Natural killer cell (primary cell): ENCODE results near the gene RPEL1. TPM values are rescaled to one million over a fixed set of nuclear protein-coding genes. Genes with fewer than 3 reads are reported as not detected.

Experiments used
- ATAC-seq, 3 donors: fragments of 150-1000 bp in 2 of 3; fragments of 200-7000 bp in 1 of 3; cut with Tn5 transposase; 1 replicate in 1 of 3; 2 replicates in 2 of 3; pipeline ENCODE4 v1.10.0; 2021; ENCODE audit warnings: mild to moderate bottlenecking in 2 of 3, moderate library complexity in 2 of 3
- DNase-seq, 2 donors: peaks; one replicate each; pipeline versions ENCODE4 v3.0.0 to v3.0.0-alpha.2; 2013 to 2021; ENCODE audit warnings: mixed read lengths in 1 of 2
- H3K27ac ChIP-seq: one replicate; pipeline ENCODE4 v1.5.1; 2013; ENCODE audit warnings: mild to moderate bottlenecking, low read length
- H3K27me3 ChIP-seq: one replicate; pipeline ENCODE4 v1.6.1; 2013; ENCODE audit warnings: low read length; ENCODE audit not compliant: control insufficient read depth, insufficient read depth
- H3K36me3 ChIP-seq: one replicate; pipeline ENCODE4 v1.6.1; 2013; ENCODE audit warnings: low read length; ENCODE audit not compliant: control insufficient read depth, insufficient read depth
- H3K4me1 ChIP-seq: one replicate; pipeline ENCODE4 v1.6.1; 2013; ENCODE audit warnings: low read length; ENCODE audit not compliant: control insufficient read depth, insufficient read depth
- H3K4me3 ChIP-seq: one replicate; pipeline ENCODE4 v1.5.1; 2013; ENCODE audit warnings: low read length
- H3K9me3 ChIP-seq: one replicate; pipeline ENCODE4 v1.6.1; 2013; ENCODE audit warnings: low read length; ENCODE audit not compliant: control insufficient read depth, insufficient read depth
- H3K27ac Mint-ChIP-seq, 2 donors: one replicate each; pipeline ENCODE4 v1.8.0; 2022; ENCODE audit warnings: mild to moderate bottlenecking in 2 of 2, mixed read lengths in 2 of 2, moderate library complexity in 1 of 2
- H3K27me3 Mint-ChIP-seq, 2 donors: one replicate each; pipeline ENCODE4 v1.8.0; 2022; ENCODE audit warnings: low read depth in 2 of 2, mixed read lengths in 2 of 2
- H3K36me3 Mint-ChIP-seq: one replicate; pipeline ENCODE4 v1.8.0; 2022; ENCODE audit warnings: mixed read lengths
- H3K4me1 Mint-ChIP-seq, 2 donors: one replicate each; pipeline ENCODE4 v1.8.0; 2022; ENCODE audit warnings: mixed read lengths in 2 of 2
- H3K4me3 Mint-ChIP-seq: one replicate; pipeline ENCODE4 v1.8.0; 2022; ENCODE audit warnings: mild to moderate bottlenecking, moderate library complexity, mixed read lengths
- H3K9me3 Mint-ChIP-seq, 2 donors: one replicate each; pipeline ENCODE4 v1.8.0; 2022; ENCODE audit warnings: mixed read lengths in 2 of 2
- WGBS: methylation state at CpG from one replicate; pipeline ENCODE4 v1.1.7; 2013; ENCODE audit warnings: missing lambda C conversion rate; ENCODE audit not compliant: insufficient coverage; 5-methylcytosine and 5-hydroxymethylcytosine counted together
- intact Hi-C: fragments of 100-400 bp; cut with micrococcal nuclease; formaldehyde crosslinking; loops from one replicate; pipeline ENCODE4 v1.14.2; 2022
- total RNA-seq, 4 donors: library from RNA; stranded (reverse); fragments of 120-200 nt in 1 of 4; gene quantifications; one replicate each; pipeline versions ENCODE4 v1.2.3 to v1.2.4, GENCODE V29; 2013 to 2022
- TF ChIP-seq, protein P1 (sequence below): fragments of 200-600 bp; IDR thresholded peaks from one replicate; pipeline ENCODE4 v1.8.0; 2022; ENCODE audit warnings: antibody characterized with exemption

The RPEL1 gene
- total RNA-seq, 3 donors from 2014 or later (not counting 1 experiment from before 2014, with no cell fraction given): not detected

DNA sequence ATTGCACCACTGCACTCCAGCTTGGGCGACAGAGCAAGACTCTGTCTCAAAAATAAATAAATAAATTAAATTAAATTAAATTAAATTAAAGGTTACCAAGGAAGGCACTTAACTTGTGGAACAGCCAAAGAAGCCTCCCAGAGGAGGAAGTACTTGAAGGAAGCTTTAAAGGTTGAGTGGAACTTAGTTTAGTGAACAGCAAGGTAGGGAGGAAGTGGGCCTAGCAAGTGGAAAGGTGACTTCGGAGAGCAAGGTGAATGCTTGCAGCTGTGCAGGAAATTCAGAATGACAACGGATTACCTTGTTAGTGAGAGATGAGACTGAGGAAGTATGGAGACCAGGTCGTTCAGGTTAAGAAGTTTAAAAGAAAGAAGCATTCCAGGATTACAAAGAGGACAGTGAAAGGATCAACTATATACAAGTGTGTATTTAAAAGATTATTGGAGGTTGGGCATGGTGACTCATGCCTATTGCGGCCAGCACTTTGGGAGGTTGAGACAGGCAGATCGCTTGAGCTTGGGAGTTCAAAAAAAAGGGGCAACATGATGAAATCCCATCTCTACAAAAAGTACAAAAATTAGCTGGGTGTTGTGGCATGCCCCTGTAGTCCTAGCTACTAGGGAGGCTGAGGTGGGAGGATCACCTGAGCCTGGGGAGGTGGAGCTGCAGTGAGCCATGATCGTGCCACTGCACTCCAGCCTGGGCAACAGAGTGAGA lies 12.8 kb upstream of the RPEL1 start:
- Histone ChIP-seq H3K27ac (no peak overlapping the region), H3K4me3 (no peak overlapping the region), H3K9me3 (no peaks in the 10 kb centered on the region), H3K36me3 (no peaks in the 10 kb centered on the region), H3K4me1 (no peaks in the 10 kb centered on the region), H3K27me3 (no peaks in the 10 kb centered on the region)
- no peak overlapping the region for H3K4me3 Mint-ChIP-seq
- H3K27ac Mint-ChIP-seq: no peak overlapping the region
- DNase-seq: no peak
- TF ChIP-seq, protein P1, sequence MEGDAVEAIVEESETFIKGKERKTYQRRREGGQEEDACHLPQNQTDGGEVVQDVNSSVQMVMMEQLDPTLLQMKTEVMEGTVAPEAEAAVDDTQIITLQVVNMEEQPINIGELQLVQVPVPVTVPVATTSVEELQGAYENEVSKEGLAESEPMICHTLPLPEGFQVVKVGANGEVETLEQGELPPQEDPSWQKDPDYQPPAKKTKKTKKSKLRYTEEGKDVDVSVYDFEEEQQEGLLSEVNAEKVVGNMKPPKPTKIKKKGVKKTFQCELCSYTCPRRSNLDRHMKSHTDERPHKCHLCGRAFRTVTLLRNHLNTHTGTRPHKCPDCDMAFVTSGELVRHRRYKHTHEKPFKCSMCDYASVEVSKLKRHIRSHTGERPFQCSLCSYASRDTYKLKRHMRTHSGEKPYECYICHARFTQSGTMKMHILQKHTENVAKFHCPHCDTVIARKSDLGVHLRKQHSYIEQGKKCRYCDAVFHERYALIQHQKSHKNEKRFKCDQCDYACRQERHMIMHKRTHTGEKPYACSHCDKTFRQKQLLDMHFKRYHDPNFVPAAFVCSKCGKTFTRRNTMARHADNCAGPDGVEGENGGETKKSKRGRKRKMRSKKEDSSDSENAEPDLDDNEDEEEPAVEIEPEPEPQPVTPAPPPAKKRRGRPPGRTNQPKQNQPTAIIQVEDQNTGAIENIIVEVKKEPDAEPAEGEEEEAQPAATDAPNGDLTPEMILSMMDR: no peak
- H3K4me1 Mint-ChIP-seq: no peaks in the 10 kb centered on the region
- ATAC-seq: no peak
- no peaks in the 10 kb centered on the region for H3K36me3 Mint-ChIP-seq
- H3K9me3 Mint-ChIP-seq: no peaks in the 10 kb centered on the region
- intact Hi-C loops: no loop called here
- WGBS: 58% methylated on average over 6 of the region's 7 CpGs
- peaks cover 0 to 7% of the 10 kb centered on the region in 2 donors for H3K27me3 Mint-ChIP-seq

DNA sequence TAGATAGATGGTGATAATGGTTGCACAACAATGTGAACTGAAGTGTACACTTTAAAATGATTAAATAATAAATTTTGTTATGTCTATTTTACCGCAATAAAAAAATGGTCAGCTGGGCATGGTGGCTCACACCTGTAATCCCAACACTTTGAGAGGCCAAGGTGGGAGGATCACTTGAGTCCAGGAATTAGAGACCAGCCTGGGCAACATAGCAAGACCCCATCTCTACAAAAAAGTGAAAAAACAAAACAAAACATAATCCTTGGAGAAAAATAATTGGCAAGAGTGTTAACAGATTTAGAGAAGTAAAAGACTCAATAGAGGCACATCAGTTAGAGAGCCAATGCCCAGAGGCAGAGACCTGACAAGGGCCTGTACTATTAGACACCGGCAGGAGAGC lies 9.9 kb upstream of the RPEL1 start:
- Histone ChIP-seq H3K9me3 (no peaks in the 10 kb centered on the region), H3K4me3 (no peak overlapping the region), H3K27me3 (no peaks in the 10 kb centered on the region), H3K27ac (no peak overlapping the region), H3K4me1 (peaks cover 7% of the 10 kb centered on the region), H3K36me3 (no peaks in the 10 kb centered on the region)
- H3K9me3 Mint-ChIP-seq: no peaks in the 10 kb centered on the region
- H3K27me3 Mint-ChIP-seq: peaks cover 0 to 7% of the 10 kb centered on the region in 2 donors
- ATAC-seq (no peak), DNase-seq (no peak)
- H3K27ac Mint-ChIP-seq: no peak overlapping the region
- intact Hi-C loops: no loop called here
- peaks cover 6% of the 10 kb centered on the region in 2 donors for H3K4me1 Mint-ChIP-seq
- no peaks in the 10 kb centered on the region for H3K36me3 Mint-ChIP-seq
- whole genome bisulfite sequencing: 94% methylated on average over 2 of the region's 2 CpGs
- H3K4me3 Mint-ChIP-seq: no peak overlapping the region
- TF ChIP-seq, protein P1: no peak

DNA sequence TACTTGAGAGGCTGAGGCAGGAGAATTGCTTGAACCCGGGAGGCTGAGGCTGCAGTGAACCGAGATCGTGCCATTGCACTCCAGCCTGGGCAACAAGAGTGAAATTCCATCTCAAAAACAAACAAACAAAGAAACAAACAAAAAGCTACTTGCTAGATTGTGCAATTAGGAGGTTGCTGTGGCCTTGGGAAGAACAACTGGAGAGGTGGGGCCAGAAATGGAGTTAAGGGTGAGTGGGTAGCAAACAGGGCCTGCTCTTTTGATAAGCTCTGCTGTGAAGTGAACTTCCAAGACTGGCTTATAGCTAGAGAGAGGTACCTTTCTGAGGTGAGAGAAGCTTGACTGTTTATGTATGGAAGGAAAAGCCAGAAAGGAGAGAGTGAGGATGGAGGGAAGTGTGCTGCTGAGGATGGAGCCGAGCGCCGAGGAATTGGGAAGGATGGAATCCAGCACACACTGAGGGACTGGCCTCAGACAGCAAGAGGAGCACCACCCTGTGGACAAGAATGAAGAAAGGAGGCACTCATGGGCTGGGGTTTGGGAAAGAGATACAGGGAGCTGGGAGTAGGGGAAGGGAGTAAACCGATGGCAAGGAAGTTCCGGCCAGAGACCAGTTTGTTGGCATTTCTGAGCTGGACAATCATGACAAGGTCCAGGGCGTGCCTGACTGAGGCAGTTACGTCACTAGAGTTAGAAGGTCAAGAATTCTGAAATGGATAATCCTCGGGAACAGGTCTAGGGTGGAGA lies 7.0 kb upstream of the RPEL1 start:
- peaks cover 6% of the 10 kb centered on the region in 2 donors for H3K4me1 Mint-ChIP-seq
- Histone ChIP-seq H3K27me3 (no peaks in the 10 kb centered on the region), H3K36me3 (no peaks in the 10 kb centered on the region), H3K4me1 (peaks cover 14% of the 10 kb centered on the region), H3K9me3 (no peaks in the 10 kb centered on the region), H3K4me3 (no peak overlapping the region), H3K27ac (no peak overlapping the region)
- H3K36me3 Mint-ChIP-seq: no peaks in the 10 kb centered on the region
- ATAC-seq (no peak), DNase-seq (no peak)
- no peaks in the 10 kb centered on the region for H3K9me3 Mint-ChIP-seq
- 92% methylated on average over 11 of the region's 11 CpGs for WGBS
- no peak overlapping the region for H3K27ac Mint-ChIP-seq
- H3K4me3 Mint-ChIP-seq: no peak overlapping the region
- intact Hi-C loops: no loop called here
- peaks cover 0 to 7% of the 10 kb centered on the region in 2 donors for H3K27me3 Mint-ChIP-seq
- TF ChIP-seq, protein P1: no peak
